BE2C (cell line): ENCODE results near the gene SCRG1.

ENCODE experiments used
- DNase-seq: peaks from one replicate; pipeline ENCODE4 v3.0.0-alpha.2; 2020
- H3K27me3 ChIP-seq: fragments of 250-450 bp; sonication (Bioruptor Pico); 2 replicates; pipeline ENCODE4 v1.5.1; 2020; ENCODE audit warnings: mild to moderate bottlenecking
- H3K36me3 ChIP-seq: fragments of 250-450 bp; sonication (Bioruptor Pico); 2 replicates; pipeline ENCODE4 v1.5.1; 2020; ENCODE audit warnings: mild to moderate bottlenecking
- H3K4me1 ChIP-seq: fragments of 250-450 bp; sonication (Bioruptor Pico); 2 replicates; pipeline ENCODE4 v1.5.1; 2020
- H3K4me3 ChIP-seq: 2 replicates; pipeline ENCODE4 v1.5.1; 2011; ENCODE audit warnings: low read depth, low read length
- H3K9me3 ChIP-seq: fragments of 250-450 bp; sonication (Bioruptor Pico); 2 replicates; pipeline ENCODE4 v1.5.1; 2020
- TF ChIP-seq, protein P1 (sequence below): IDR thresholded peaks from 2 replicates; pipeline ENCODE4 v1.5.1; 2012; ENCODE audit warnings: mild to moderate bottlenecking, low read depth, low read length

SCRG1 gene

DNA sequence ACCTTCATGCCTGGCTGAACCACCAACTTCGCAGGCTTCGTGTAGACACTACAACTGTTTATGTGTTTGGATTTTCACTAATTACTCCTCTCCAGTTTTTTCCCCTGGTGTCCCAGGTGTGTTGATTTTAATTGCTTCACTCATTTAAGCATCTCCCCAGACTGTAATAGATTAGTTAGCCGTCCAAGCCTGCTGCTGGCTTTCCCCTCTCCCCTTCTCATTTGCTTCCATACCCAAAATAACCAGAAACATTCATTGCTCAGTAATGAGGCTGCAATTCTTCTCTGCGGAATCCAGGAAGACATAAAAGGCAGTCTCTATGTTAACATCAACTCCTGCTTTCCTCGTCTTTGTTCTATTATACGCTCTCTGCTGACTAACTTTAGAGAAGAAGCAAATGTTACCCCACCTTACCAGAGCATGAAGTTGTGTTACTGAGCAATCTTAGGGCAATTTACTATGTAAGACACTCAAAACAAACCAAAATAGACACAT lies 37.9 kb upstream of the SCRG1 start:
- Histone ChIP-seq H3K9me3 (no peaks in the 10 kb centered on the region), H3K4me1 (peaks cover 3% of the 10 kb centered on the region), H3K27me3 (no peaks in the 10 kb centered on the region), H3K36me3 (no peaks in the 10 kb centered on the region; the same call in 1 of the 2 replicates), H3K4me3 (no peak overlapping the region)
- TF ChIP-seq, protein P1, sequence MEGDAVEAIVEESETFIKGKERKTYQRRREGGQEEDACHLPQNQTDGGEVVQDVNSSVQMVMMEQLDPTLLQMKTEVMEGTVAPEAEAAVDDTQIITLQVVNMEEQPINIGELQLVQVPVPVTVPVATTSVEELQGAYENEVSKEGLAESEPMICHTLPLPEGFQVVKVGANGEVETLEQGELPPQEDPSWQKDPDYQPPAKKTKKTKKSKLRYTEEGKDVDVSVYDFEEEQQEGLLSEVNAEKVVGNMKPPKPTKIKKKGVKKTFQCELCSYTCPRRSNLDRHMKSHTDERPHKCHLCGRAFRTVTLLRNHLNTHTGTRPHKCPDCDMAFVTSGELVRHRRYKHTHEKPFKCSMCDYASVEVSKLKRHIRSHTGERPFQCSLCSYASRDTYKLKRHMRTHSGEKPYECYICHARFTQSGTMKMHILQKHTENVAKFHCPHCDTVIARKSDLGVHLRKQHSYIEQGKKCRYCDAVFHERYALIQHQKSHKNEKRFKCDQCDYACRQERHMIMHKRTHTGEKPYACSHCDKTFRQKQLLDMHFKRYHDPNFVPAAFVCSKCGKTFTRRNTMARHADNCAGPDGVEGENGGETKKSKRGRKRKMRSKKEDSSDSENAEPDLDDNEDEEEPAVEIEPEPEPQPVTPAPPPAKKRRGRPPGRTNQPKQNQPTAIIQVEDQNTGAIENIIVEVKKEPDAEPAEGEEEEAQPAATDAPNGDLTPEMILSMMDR: no peak
- no peak for DNase-seq

DNA sequence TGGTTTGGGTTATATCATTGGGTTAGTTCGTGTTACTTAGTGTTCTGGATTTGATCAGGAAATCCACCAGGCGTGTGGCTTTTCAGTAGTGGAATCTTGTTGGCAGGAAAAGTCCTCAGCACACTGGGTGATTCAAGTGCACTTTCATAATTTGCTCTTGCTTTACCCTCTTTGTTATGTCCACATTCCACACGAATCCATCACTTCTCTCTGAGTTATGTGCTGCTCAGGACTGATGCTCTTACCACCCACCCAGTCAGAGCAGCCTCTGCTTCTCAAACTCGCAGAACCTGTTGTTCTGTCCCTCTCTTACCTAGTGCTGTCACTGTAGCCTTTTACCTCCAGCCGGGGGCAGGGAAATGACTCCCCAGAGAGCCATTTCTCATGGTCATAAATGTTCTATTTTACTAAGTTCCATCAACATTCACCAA lies 37.2 kb upstream of the SCRG1 start:
- H3K27me3 ChIP-seq: no peaks in the 10 kb centered on the region
- H3K4me3 ChIP-seq: no peak overlapping the region
- no peaks in the 10 kb centered on the region; the same call in 1 of the 2 replicates for H3K9me3 ChIP-seq
- TF ChIP-seq, protein P1: no peak
- no peak for DNase-seq
- peaks cover 3% of the 10 kb centered on the region for H3K4me1 ChIP-seq
- no peaks in the 10 kb centered on the region; the same call in 1 of the 2 replicates for H3K36me3 ChIP-seq

DNA sequence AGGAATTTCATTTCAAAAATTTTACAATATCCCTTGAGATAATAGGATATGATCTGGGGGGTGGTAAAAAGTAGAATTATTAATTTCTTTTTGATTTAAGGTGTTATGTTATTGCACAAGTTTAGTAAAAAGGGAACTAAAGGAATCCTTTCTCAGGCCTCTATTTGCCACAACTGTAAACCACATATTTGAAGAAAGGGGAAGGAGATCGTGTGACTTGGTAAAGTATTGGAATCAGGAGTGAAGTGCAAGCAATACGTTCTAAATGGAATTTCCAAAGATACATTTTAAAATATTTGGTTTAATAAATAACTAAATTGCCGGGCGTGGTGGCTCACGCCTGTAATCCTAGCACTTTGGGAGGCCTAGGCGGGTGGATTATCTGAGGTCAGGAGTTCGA lies 35.3 kb upstream of the SCRG1 start:
- Histone ChIP-seq H3K4me3 (no peak overlapping the region), H3K4me1 (peaks cover 3% of the 10 kb centered on the region), H3K36me3 (no peaks in the 10 kb centered on the region; the same call in 1 of the 2 replicates), H3K9me3 (no peaks in the 10 kb centered on the region; the same call in 1 of the 2 replicates), H3K27me3 (no peaks in the 10 kb centered on the region)
- TF ChIP-seq, protein P1: no peak
- DNase-seq: no peak

DNA sequence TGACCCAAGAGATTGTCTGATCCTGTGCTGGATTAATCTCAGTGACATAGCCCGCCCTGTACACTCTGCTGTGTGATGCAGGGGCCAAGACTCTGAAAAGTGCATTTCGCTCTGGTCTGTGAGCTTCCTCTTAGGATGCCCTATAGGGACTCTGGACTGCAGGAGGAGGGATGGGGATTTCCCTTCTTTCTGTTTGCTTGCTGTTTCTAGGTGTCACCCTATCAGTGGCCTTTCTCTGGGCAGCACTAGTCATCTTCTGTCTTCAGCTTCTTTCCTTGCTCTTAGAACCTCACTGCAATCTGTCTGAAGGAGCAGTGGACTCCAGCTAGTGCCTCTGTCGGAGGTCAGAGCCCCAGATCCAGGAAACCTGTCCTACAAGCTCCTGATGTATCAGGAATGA lies 34.5 kb upstream of the SCRG1 start:
- DNase-seq: no peak
- Histone ChIP-seq H3K9me3 (no peaks in the 10 kb centered on the region; the same call in 1 of the 2 replicates), H3K4me3 (no peak overlapping the region), H3K4me1 (peaks cover 3% of the 10 kb centered on the region), H3K27me3 (no peaks in the 10 kb centered on the region), H3K36me3 (no peaks in the 10 kb centered on the region; the same call in 1 of the 2 replicates)
- TF ChIP-seq, protein P1: no peak

DNA sequence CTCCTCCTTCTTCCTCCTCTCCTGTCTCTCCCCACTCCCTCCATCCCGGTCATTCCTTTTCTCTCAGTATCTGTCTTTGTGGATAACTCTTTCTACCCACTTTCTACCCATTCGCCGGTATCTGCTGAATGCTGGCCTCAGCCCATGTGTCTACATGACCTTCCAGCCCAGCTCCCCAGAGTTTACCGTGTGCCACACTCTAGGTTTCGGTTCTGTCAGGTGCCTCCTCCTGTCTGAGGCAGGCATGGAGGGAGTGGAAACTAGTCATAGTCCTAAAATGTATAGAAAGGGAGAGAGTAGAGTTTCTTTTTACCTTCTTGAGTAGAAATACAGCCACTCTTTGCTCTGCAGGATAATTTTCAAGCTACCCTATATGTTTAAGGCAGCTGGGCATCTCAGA lies 33.5 kb upstream of the SCRG1 start:
- Histone ChIP-seq H3K9me3 (no peaks in the 10 kb centered on the region; the same call in 1 of the 2 replicates), H3K4me3 (no peak overlapping the region), H3K36me3 (no peaks in the 10 kb centered on the region; the same call in 1 of the 2 replicates), H3K4me1 (peaks cover 3% of the 10 kb centered on the region), H3K27me3 (no peaks in the 10 kb centered on the region)
- TF ChIP-seq, protein P1: no peak
- DNase-seq: no peak

DNA sequence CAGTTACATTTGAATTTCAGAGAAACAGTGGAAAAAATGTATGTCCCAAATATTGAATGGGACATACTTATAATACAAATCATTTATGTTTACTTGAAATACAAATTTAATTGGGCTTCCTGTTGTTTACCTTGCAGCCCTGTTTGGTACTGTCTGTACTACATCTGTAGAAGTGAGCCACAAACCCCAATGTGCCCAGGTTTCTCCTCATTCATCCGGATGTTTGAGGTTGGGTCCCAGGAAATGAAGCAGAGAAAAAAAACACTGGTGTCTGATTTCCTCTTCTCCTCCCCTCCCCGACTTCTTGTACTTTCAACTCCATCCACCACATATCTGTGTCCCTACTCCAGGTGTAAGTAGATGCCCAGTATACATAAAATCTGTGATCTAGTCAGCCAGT lies 27.1 kb upstream of the SCRG1 start:
- Histone ChIP-seq H3K9me3 (no peaks in the 10 kb centered on the region), H3K27me3 (no peaks in the 10 kb centered on the region), H3K4me3 (no peak overlapping the region), H3K4me1 (no peaks in the 10 kb centered on the region), H3K36me3 (no peaks in the 10 kb centered on the region)
- TF ChIP-seq, protein P1: no peak
- no peak for DNase-seq
